ENCODE results near the gene HS2ST1.

DNA sequence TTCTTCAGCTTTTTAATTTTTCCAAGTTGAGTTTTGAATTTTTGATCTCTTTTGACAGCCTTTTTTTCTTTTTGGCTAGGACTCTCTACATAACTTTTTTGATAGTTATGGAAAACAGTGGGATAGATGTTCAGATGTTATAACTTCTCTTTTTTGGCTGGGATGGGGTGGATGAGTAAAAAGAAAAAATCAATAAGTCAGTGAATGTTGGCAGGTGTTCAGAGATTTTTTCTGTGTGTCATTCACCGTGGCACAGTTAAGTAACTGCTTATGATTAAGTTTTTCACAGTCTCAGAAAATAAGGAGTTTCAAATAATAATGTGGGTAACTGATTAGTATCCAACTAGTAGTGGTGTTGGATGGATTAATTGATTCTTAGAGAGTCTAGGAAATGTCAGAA, 24.0 kb downstream of the HS2ST1 start:
- TF ChIP-seq, protein P1, sequence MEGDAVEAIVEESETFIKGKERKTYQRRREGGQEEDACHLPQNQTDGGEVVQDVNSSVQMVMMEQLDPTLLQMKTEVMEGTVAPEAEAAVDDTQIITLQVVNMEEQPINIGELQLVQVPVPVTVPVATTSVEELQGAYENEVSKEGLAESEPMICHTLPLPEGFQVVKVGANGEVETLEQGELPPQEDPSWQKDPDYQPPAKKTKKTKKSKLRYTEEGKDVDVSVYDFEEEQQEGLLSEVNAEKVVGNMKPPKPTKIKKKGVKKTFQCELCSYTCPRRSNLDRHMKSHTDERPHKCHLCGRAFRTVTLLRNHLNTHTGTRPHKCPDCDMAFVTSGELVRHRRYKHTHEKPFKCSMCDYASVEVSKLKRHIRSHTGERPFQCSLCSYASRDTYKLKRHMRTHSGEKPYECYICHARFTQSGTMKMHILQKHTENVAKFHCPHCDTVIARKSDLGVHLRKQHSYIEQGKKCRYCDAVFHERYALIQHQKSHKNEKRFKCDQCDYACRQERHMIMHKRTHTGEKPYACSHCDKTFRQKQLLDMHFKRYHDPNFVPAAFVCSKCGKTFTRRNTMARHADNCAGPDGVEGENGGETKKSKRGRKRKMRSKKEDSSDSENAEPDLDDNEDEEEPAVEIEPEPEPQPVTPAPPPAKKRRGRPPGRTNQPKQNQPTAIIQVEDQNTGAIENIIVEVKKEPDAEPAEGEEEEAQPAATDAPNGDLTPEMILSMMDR (conservative IDR thresholded peaks at IDR 0.05): no peak
- TF ChIP-seq EZH2 (IDR thresholded peaks at IDR 0.05; ENCODE audit: low read depth): no peak

All from PC-9 (cell line).